Germinal center (tissue), 1 donor: ENCODE measurements around the gene KCNQ1.

Experiments
- DNase-seq: peaks from one replicate; pipeline ENCODE4 v3.0.0; 2012; ENCODE audit warnings: mixed read lengths, low spot score

The KCNQ1 gene

GRCh38 chr11:2838676-2839294 is 394.0 kb downstream of the KCNQ1 start:
- no peak for DNase-seq

DNA sequence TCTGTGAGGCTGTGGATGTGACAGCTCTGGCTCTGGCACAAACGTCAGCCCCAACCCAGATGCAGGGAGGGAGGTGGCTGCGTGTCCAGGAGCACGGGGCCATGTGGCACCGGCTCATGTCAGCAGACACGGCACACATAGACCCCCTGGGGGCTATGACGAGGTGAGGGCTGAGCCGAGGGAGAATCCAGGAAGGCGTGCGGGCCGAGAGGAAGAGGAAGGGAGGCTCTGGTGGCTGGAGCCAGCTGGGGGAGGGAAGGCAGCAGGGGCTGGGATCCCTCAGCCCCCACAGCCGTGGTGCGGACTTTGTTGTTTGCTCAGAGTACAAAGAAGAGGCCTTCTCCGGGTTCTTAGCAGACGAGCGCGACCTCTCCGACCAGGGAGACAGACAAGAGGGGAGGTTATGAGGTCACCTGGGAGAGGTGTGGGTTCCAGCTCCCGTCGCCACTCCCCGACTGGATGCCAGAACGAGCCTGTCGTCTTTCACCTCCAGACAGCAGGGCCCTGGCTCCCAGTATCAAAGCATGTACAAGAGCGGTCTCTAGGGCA is 394.7 kb downstream of the KCNQ1 start:
- DNase-seq: no peak

GRCh38 chr11:2841411-2842190 is 396.8 kb downstream of the KCNQ1 start:
- DNase-seq: no peak

DNA sequence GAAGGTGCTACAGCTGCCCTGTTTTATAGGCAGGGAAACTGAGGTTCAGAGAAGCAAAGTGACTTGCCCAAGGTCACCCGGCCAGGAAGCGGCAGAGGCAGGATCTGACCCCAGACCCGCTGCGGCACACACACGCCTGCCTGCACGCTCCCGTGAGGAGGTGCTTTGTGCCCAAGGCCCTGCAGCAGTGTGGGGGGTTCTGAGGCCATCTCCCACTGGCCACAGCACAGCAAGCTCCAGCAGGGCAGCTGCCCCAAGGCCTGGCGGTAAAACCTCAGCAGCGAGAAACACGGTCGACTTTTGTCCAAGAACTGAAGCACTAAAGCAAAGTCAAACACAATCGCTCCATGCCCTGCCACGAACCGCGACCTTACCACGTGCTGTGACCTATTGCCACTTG is 398.1 kb downstream of the KCNQ1 start:
- no peak for DNase-seq

DNA sequence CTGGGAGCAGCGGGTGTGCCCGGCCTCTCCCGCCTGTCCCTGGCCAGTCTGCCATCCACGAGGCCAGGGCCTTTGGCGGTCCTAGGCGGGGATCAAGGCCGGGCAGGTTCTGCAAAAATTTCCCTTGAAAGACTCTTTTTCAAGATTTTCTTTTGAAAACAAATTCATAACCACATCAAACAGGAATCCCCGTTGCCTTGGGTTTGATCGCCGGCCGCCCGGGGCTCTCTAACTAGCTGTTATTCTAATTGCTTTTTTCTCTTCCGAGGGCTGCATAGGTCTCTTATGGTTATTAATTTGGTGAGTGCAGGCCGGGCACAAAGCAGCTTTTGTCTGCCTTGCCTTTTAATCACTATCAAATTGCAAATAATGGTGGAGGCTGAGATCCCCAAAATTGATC is 398.7 kb downstream of the KCNQ1 start:
- DNase-seq: no peak

DNA sequence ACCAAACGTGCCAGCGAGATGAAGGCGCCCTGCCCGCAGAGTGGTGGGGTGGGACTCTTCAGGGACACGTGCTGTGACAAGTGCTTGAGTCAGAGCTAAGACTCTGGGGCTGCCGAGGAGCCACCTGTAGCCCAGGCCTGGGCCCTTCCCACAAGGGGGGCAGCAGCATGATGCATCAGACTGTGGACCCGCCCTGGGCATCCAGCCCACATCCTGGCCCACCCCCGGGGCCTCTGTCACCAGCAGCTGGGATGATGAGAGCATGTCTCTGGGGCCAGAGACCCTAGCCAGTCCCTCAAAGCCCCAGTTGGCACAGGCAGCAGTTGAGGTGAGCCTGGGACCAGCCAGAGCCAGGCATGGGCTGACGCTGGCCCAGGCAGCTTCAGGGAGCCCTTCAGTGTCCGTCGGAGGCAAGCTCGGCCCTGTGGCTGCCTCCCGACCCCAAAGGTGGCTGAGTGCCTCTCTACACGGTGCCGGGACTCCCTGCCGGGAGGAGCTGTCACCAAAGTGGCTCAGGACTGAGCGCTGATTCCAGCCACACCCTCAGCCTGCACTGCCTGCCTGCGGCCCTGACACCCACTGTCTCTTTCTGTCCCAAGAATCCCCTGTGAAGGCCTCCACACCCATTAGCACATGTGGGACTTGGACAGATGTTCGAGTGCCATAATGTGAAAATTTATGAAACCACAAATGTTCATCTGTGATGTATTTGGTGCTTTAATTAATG is 399.5 kb downstream of the KCNQ1 start:
- DNase-seq: no peak

DNA sequence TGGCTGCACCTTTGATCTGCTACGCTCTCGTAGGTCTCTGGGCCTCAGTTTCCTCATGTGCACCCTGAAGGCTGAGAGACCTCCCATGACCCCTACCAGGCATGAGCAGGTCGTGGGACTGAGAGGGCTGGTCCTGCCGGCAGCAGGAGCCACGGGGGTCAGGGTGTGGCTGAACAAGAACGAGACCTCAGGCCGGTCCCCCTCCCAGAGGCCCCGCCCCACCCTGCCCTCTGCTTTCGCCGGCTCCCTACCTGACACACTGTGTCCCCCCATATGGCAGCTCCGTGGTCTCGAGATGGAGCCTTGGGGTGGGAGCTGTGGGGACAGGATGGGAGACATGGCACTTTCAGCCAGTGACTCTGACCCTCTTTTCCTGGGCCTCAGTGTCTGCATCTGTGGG is 400.2 kb downstream of the KCNQ1 start:
- DNase-seq: no peak

DNA sequence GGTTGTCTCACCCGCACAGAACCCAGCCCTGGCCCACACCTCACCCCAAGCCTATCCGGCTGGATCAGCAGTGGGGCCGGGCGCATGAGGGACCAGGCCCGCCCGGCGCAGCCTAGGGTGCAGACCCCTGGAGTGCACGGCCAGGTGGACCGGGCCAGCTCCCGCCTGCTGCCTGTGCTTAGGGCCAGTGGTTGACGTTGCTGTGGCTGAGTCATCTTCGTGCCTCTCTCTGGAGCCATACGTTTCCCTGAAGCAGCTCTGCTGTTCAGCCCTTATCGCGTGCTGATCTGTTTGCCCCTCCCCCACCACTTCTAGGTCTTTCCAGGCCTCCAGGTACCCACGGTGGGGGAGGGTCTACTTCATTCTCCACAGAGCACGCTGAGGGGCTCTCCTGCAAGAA is 401.2 kb downstream of the KCNQ1 start:
- DNase-seq: no peak

GRCh38 chr11:2846470-2846869 is 401.7 kb downstream of the KCNQ1 start:
- DNase-seq: no peak

DNA sequence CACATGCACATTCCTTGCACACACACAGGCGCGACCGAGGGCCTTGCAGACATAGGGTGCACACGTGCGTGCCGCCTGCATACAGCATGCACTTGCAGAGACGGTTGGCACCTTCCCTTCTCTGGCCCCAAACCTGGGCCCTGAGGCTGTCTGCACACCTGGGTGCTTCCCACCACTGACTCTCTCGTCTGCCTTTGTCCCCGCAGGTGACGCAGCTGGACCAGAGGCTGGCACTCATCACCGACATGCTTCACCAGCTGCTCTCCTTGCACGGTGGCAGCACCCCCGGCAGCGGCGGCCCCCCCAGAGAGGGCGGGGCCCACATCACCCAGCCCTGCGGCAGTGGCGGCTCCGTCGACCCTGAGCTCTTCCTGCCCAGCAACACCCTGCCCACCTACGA is 402.8 kb downstream of the KCNQ1 start:
- DNase-seq: no peak

DNA sequence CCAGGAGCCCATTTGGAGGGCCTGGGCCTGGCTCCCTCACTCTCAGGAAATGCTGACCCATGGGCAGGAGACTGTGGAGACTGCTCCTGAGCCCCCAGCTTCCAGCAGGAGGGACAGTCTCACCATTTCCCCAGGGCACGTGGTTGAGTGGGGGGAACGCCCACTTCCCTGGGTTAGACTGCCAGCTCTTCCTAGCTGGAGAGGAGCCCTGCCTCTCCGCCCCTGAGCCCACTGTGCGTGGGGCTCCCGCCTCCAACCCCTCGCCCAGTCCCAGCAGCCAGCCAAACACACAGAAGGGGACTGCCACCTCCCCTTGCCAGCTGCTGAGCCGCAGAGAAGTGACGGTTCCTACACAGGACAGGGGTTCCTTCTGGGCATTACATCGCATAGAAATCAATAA is 403.7 kb downstream of the KCNQ1 start:
- no peak for DNase-seq

GRCh38 chr11:2849994-2850770 is 405.4 kb downstream of the KCNQ1 start:
- DNase-seq: no peak

DNA sequence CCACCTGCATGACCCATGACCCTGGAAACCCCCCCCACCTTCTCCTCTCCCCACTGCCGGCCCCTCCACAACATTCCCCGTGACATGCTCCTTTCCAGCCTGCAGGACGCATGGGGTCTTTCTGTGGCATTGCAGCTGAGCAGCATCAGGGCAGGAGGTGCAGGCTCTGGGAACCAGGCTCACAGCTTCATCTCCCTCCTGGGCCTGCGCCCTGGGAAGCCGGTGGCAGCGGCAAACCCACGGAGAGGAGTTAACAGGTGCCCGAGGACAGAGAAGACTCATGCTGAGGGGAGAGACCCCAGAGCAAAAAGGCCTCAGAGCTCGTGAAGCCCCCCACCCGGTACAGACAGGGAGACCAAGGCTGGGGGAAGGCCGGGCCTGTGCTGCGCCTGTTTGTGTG is 408.6 kb downstream of the KCNQ1 start:
- DNase-seq: no peak

- no peak for DNase-seq
Observed at GRCh38 chr11:2853997-2854560, 409.3 kb downstream of the KCNQ1 start.

DNA sequence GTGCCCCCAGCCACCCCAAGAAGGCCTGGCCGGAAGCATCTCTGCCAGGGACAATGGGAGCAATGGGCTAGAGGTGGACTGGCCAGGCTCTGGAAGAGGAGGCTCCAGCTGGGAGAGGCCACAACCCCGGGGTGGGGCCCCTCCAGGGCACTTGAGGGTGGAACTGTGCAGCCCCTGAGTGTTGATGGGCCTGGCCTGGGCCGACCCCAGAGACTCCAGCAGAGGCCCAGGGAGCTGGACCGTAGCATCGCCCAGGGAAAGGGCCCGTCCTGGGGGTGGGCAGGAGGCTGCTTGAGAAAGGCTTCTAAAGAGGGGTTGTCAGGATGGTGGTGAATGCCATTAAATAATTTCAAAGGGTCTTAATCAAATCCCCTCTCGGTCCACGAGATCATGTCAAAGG is 410.4 kb downstream of the KCNQ1 start:
- DNase-seq: no peak

- DNase-seq: no peak
Observed at GRCh38 chr11:2857276-2857675, 412.5 kb downstream of the KCNQ1 start.

- no peak for DNase-seq
Observed at GRCh38 chr11:2857918-2858317, 413.1 kb downstream of the KCNQ1 start.

DNA sequence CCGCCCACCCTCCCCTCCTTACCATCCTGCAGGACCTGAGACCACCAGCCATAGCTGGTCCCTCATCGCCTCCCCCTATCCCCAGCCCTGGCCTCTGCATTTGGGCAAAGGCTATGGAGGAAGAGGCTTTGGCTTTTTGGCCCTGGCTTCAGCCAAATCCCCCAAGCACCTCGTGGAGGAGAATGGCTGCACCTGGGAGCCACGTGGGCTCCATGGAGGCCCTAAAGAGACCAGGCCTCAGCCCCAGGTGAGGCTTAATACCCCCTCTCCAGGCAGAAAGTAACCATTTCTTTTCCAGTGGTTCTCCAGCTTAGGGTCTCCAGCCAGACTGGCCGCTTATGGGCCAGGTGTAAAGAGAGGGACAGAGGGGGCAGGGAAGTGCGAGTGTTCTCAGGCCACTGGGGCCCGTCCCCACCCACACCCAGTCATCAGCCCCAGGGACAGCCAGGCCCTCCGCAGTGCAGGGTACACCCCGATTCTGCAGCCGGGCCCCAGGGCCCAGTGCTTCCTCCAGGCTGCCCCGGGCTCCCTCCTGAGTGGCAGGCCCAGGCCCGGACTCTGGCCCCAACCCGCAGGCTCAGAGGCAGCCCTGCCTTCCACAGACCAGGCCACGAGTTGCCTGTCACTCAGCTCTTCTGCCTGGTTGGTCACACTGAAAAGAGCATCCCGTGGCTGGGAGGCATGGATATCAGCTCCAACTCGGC is 414.3 kb downstream of the KCNQ1 start:
- no peak for DNase-seq

DNA sequence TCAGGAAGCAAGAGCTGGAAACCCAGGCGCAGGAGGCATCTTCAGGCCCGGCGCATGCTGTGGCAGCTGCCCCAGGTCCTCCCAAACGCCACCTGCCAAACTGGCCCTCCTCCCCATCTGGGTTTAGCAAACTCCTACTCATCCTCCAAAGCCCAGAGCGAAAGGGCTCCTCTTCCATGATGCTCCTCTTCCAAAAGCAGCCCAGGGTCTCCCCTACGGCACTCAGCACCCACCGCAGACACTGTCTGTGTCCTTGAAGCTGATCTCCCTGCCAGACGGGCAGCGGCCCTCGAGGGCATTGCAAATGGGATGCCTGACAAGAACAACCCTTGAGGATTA is 414.9 kb downstream of the KCNQ1 start:
- no peak for DNase-seq

- no peak for DNase-seq
Observed at GRCh38 chr11:2860636-2861035, 415.8 kb downstream of the KCNQ1 start.
